ENCODE measurements around the gene RETREG3.
"Not testable (repeated sequence)": the region's sequence is repeated elsewhere in the genome, so short reads cannot be mapped to it uniquely, and the experiment has no call there.

RETREG3 gene

DNA sequence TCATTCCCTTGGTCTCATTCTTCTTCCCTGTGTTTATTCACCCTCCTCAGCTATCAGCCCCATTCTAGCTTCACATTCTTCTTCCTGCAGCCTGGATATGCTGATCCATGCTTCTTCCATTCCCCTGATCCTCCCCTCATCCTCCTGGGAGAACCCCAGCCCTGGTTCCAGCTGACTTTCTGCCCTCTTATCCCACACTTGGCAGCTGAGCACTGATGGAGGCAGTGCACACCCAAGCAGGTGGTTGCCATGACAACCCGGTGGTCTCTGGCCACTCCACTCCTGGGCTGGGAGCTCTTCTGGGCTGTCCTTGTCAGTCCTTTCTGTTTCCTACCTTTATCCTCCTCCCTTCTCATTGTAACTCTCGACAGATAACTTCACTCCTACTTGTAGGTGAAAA, 33.2 kb upstream of the RETREG3 start:
- TF ChIP-seq, protein P1, sequence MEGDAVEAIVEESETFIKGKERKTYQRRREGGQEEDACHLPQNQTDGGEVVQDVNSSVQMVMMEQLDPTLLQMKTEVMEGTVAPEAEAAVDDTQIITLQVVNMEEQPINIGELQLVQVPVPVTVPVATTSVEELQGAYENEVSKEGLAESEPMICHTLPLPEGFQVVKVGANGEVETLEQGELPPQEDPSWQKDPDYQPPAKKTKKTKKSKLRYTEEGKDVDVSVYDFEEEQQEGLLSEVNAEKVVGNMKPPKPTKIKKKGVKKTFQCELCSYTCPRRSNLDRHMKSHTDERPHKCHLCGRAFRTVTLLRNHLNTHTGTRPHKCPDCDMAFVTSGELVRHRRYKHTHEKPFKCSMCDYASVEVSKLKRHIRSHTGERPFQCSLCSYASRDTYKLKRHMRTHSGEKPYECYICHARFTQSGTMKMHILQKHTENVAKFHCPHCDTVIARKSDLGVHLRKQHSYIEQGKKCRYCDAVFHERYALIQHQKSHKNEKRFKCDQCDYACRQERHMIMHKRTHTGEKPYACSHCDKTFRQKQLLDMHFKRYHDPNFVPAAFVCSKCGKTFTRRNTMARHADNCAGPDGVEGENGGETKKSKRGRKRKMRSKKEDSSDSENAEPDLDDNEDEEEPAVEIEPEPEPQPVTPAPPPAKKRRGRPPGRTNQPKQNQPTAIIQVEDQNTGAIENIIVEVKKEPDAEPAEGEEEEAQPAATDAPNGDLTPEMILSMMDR (IDR thresholded peaks at IDR 0.05; ENCODE audit: borderline replicate concordance, insufficient read depth, low read depth, low read length) = no peak
- H3K4me3 ChIP-seq (ENCODE audit: low read depth, low read length) = no peak overlapping the region

DNA sequence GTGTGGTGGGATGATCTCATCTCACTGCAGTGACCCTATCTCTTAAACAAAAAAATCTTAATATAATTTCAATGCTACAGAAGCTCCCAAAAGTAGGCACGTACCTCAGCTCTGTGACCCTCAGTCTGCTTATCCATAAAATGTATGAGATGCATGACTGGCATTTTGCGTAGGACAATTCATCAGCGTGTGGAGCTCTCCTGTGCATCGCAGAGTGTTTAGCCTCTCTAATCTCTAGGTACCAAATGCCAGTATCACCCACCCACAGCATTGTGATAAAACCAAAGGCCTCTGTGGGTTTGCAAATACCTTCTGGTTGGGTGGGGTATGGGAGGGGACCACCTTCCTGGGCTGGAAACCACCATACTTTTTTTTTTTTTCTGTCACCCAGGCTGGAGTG, 30.9 kb upstream of the RETREG3 start:
- TF ChIP-seq, protein P1 (IDR thresholded peaks at IDR 0.05; ENCODE audit: borderline replicate concordance, insufficient read depth, low read depth, low read length) = no peak
- no peak overlapping the region for H3K4me3 ChIP-seq (ENCODE audit: low read depth, low read length)

DNA sequence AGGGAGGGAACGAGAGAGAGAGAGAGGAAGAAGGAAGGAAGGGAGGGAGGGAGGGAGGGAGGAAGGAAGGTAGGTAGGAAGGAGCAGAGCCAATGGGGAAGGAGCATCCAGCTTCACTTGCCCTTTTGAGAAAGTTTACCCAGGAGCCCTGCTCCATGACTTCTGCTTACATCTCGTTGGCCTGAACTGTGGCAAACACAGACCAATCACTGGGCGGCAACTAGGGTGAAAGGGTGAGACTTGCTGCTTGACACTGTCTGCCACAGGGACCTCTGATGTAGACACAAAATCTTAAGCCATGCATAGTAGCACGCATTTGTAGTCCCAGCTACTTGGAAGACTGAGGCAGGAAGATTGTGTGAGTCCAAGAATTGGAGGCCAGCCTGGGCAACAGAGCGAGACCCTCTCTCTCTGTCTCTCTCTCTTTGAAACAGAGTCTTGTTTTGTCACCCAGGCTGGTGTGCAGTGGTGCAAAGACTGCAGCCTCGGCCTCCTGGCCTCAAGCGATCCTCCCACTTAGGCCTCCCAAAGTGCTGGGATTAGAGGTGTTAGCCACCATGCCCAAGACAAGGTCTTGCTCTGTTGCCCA, 30.4 kb upstream of the RETREG3 start:
- TF ChIP-seq, protein P1 (IDR thresholded peaks at IDR 0.05; ENCODE audit: borderline replicate concordance, insufficient read depth, low read depth, low read length) = no peak

DNA sequence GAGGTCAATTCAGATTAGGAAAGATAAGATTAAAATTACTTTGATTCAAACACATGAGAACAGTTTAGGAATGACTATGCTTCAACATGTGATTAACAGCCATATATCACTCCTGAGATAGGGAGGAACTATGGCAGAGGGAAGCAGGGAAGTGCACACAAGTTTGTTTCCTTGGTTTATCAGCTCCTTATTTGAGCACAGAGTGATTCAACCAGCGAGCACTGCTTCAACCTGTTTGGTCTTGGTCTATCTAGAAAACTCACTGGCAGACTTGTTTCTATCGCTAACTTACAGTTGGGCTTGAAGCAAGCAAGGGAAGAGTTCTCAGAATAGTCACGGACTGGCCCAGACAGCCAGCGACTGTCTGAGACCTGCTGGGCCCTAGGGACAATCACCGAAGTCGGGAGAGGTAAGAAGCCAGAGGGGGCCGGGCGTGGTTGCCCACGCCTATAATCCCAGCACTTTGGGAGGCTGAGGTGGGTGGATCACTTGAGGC, 23.8 kb upstream of the RETREG3 start:
- TF ChIP-seq, protein P1 (IDR thresholded peaks at IDR 0.05; ENCODE audit: borderline replicate concordance, insufficient read depth, low read depth, low read length) = no peak

More for the DNA sequence above, 30.4 kb upstream of the RETREG3 start:
- H3K4me3 ChIP-seq (ENCODE audit: low read depth, low read length) = no peak overlapping the region

DNA sequence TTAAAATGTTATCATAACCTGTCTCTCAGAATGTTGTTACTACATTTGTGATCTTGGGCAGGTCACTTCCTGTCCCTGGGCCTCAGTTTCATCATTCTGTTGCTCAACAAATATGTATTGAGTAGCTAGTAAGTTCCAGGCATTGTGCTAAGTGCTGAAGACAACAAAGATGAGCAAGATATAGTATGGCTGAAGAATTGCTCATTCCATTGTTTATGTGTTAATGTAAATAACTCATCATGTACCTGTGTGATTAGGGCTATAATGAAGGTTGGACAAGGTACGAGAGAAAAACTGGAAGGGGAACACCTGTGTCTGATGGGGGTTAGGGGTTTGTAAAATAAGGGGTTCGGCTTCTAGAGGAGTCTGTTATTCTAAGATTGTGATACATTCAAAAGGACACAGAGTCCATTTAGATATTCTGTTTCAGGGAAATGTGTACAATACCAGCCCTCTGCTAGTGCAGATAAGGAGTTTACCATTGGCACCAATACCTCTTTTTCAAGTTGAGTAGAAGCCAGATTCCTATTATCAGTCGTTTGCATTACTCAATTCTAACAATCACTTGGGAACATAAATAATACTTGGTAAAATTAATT, 20.3 kb upstream of the RETREG3 start:
- H3K4me3 ChIP-seq (ENCODE audit: low read depth, low read length) = no peak overlapping the region
- TF ChIP-seq, protein P1 (IDR thresholded peaks at IDR 0.05; ENCODE audit: borderline replicate concordance, insufficient read depth, low read depth, low read length) = no peak

More for the DNA sequence above, 23.8 kb upstream of the RETREG3 start:
- H3K4me3 ChIP-seq (ENCODE audit: low read depth, low read length) = no peak overlapping the region

DNA sequence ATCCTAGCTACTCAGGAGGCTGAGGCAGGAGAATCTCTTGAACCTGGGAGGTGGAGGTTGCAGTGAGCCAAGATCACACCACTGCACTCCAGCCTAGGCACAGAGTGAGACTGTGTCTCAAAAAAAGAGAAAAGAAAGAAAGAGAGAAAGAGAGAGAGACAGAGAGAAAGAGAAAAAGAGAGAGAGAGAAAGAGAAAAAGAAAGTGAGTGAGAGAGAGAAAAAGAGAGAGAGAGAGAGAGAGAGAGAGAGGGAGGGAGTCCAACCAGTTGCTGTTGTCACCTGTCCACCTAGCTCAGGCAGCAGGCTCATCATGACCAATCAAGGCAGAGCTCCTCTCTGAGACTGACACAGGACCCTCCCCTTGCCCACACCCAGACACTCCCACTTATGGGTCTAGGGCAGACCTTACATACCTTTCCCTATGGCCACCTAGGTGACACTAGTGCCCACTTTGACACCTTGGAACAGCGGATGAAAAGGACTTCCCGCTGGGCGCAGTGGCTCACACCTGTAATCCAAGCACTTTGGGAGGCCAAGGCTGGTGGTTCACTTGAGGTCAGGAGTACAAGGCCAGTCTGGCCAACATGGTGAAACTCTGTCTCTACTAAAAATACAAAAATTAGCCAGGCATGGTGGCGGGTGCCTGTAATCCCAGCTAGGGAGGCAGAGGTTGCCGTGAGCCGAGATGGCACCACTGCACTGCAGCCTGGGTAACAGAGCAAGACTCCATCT, 18.0 kb upstream of the RETREG3 start:
- not testable (repeated sequence) for H3K4me3 ChIP-seq (ENCODE audit: low read depth, low read length)

DNA sequence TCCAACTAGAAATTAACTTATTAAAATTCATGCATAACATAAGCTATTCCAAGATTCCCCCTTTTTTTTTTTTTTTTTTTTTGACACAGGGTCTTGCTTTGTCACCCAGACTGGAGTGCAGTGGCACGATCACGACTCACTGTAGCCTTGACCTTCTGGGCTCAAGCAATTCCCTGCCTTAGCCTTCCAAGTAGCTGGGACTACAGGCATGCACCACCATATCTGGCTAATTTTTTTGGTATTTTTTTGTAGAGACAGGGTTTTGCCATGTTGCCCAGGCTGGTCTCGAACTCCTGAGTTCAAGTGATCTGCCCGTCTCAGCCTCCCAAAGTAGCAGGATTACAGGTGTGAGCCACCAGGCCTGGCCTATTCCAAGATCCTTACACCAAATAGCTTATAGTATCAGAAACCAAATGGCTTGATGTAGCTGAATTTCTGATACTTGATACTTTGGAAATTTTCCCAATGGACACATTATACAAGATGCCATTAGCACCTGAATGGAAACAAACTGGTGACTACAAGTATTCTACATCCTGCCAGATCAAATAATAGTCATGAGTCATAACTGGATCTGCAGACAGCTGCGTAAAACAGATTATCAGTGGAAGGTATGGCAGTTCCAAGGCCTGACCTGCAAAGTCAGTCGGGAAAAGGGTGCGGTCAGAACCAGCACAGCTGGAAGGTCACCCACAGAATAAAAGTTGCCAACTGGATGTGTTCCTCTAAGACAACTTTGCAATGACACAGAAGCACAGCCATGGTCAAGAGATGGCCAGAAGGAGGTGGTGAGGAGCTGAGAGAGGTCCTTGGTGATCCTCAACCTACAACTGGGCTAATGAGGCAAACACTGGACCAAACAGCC, 14.8 kb upstream of the RETREG3 start:
- TF ChIP-seq, protein P1 (IDR thresholded peaks at IDR 0.05; ENCODE audit: borderline replicate concordance, insufficient read depth, low read depth, low read length) = no peak
- H3K4me3 ChIP-seq (ENCODE audit: low read depth, low read length) = no peak overlapping the region

Measured in GM12875 (cell line).